NK-92 (cell line): ENCODE data around the gene HDAC2.
"Not testable (repeated sequence)": the region's sequence is repeated elsewhere in the genome, so short reads cannot be mapped to it uniquely, and the experiment has no call there.

Experiments
- DNase-seq: peaks from one replicate; lab custom pipeline; 2025; ENCODE audit not compliant: unreplicated experiment; lab: John Stamatoyannopoulos, UW

HDAC2 gene

DNA sequence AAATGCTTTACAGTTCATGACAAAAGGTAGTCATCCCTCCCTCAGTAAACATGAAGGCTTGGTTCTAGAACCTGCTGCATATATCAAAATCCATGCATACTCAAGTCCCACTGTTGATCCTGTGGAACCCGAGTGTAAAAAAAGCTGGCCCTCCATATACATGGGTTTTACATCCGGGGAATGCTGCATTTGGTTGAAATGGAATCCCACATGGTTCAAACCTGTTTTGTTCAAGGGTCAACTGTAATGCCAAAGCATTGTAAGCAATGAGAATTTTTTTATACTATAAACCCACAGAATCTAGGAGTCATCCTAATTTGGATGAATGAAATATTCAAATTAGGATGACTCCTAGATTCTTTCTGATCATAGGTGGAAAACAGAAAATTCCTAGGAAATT is 5.9 kb upstream of the HDAC2 start:
- no peak for DNase-seq

GRCh38 chr6:113971741-113972140 is 793 bp upstream of the HDAC2 start:
- DNase-seq: no peak

GRCh38 chr6:113969888-113970804 is 802 bp downstream of the HDAC2 start:
- DNase-seq: no peak

GRCh38 chr6:113968472-113968871 is 2.5 kb downstream of the HDAC2 start:
- DNase-seq: no peak

GRCh38 chr6:113967777-113968176 is 3.2 kb downstream of the HDAC2 start:
- no peak for DNase-seq

DNA sequence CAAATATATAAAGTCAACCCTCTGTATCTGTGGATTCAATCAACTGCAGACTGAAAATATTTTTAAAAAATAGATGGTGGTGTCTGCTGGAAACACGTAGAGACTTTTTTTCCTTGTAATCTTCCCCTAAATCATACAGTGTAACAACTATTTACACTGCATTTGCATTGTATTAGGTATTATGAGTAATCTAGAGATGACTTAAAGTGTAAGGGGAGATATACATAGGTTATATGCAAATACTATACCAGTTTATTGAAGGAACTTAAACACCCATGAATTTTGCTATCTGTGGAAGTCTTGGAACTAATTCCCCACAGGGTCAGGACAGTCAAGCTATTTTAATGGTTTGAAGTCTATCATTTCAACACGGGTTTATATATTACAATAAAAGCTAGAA is 10.2 kb downstream of the HDAC2 start:
- no peak for DNase-seq

DNA sequence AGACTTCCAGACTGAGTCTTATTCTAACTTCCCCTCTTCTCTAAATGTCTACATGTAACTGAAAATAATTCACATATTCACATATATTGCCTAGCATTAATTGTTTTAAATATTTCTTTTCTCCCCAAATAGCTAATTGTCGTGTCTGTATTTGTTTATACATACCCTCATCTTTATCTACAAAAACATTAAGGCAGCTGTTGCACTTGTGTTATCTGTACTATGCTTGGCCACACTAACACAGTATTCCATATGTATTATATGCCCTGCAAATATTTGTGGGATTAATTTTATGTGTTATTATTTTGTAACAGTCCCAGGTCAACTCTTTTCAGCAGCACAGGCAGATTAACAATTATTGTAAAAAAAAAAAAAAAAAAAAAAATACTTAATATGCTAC is 11.7 kb downstream of the HDAC2 start:
- DNase-seq: no peak

DNA sequence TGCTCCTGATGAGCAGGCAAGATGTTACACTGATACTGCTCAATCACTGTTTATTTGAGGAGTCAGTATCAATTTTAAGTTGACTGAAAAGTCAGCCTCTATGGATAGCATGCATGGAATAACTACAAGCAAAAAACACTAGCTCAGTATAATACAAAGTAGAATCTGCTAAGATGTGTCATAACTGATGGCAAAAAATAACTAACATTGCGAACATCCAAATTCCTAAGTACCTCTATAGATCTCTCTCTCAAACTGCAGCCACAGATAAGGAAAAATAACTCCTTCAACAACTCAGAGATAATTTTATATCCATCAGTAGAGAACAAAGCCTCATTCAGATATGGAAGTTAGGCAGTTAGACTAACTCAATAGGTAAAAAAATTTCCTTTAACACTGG is 16.3 kb downstream of the HDAC2 start:
- DNase-seq: no peak

DNA sequence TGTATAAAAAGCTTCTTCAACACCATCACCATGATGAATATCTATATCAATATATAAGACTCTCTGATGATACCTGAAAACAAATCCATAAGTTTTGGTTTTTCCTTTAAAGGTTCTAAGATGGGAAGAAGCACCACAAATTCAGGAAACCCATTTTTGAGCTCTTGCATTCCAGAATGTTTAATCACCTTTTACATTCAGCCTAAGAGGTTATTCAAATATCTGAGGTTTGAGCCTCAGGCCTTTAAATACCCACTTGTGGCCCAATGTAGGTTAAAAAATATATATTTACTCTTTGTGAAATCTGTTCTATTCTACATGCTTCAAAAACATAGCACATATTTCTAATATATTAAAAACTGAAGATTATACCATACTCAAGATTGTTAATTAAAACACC is 17.6 kb downstream of the HDAC2 start:
- no peak for DNase-seq

- no peak for DNase-seq
Observed at GRCh38 chr6:113949499-113949898, 21.4 kb downstream of the HDAC2 start.

DNA sequence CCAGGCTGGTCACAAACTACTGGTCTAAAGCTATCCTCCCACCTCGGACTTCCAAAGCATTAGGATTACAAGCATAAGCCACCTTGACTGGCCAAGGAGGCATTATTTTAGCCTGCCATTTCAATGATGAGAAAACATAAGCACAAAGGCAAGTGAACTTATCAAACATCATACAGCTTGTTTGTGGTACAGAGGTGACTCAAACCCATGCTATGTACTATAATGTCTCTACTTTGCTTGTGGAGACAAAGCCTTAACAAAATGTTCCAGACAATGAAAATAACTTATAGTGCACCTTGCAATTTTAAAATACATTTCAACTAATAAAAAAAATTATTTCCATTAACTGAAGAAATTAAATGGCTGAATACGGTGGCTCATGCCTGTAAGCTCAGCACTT is 26.2 kb downstream of the HDAC2 start:
- DNase-seq: no peak

DNA sequence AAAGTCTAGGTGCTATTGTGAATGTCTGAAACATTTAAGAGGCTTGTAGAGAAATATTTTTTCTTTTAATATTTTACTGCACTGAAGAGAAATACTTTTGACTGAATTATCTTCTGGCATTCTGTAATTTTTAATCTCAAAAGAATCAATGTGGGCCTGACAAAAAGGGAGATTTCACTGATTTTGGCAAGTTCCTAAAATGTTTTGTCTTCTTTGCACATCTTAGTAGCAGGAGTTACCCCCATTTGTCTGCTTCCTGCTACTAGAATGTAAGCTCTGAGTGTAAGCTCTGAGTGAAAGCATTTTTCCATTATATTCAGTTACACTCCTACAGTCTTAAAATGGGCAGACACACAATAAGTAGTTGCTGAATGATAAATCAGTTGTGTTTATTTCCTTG is 31.1 kb downstream of the HDAC2 start:
- no peak for DNase-seq

DNA sequence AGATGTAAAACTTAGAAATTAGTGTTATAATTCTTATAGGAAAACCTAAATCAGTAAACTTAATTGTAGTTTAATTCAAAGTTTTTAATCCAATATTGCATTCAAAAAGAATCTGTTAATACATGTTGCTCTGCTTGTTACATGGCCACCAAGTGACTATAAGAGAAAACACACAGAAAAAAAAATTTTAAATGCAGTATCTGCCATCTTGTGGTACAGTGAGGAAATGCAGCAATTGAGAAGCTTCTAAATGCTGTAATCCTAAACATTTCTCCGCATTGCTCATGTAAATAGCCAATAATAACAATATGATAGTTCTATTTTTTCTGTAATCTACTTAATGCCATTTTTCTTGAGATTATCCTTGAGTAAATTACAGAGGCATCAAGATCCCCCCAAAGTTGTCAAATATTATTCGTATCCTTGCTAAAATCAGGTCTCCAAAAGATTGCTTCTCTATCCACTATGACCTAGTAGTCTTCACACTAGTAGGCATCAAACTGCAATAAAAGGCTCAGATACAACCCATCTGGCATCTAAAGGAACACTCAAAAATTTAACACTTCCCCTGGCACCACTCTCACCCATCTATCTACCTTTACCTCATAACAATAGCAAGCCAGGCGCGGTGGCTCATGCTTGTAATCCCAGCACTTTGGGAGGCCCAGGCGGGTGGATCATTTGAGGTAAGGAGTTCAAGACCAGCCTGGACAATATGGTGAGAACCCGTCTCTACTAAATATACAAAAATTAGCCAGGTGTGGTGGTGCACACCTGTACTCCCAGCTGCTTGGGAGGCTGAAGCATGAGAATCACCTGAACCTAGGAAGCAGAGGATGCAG is 34.6 kb downstream of the HDAC2 start:
- no peak for DNase-seq

DNA sequence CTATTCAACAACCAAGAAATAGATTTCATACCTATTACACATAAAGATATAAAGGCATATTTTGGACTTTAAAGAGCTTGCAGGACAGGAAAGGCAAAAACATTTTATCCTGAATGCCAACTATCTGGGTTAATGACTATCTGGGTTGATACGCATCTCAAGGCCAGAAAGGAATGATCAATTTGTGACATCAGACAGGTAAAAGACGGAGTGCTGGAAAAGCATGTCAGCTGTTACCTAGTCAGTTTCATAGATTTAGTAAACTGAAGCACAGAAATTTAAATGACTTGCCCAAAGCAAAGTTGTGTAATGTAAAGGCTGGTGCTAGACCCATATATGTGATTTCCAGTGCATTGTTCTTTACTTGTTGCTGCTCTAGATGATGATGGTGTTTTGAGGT is 36.8 kb downstream of the HDAC2 start:
- DNase-seq: no peak

- DNase-seq: not testable (repeated sequence)
Observed at GRCh38 chr6:113931907-113932306, 39.0 kb downstream of the HDAC2 start.

DNA sequence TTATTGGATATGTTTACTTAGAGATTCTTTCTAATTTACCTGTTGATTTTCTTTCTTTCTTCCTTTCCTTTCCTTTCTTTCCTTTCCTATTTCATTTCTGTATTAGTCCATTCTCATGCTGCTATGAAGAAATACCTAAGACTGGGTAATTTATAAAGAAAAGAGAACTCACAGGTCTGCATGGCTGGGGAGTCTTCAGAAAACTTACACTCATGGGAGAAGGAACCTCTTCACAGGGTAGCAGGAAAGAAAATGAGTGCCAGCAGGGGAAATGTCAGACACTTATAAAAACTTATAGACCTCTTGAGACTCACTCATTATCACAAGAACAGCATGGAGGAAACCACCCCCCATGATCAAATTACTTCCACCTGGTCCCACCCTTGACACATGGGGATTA is 40.8 kb downstream of the HDAC2 start:
- no peak for DNase-seq

GRCh38 chr6:113927001-113927400 is 43.9 kb downstream of the HDAC2 start:
- no peak for DNase-seq

DNA sequence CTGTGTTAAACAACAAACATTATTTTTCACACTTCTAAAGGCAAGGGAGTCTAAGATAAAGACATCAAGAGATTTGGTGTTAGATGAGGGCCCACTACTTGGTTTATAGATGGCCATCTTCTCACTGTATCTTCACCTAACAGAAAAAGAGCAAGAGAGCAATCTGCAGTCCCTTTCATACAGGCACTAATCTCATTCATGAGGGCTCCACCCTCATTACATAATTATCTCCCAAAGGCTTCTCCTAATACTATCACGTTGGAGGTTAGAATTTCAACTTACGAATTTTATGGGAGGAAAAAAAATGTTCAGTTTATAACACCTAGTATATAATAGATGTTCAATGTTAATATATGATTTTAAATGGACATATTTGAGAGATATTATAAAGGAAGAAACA is 45.6 kb downstream of the HDAC2 start:
- DNase-seq: no peak

DNA sequence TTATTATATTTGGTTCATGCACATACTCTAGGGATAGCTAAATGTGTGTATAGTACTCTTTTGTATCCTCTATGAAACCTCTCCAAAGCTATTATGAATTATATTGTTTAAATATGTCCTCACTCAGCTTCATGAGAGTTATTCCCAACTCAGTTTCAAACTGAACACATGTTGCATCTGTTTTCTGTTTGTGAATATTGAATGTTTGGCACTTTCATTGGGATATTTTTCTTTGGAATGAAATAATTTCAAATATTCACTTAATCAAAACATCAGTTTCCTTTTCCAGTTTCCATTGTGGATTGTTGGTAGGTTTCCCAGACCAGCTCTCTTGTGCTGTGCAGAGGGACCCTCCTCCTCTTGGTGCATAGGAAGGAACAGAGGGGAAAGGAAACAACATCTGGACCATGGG is 46.6 kb downstream of the HDAC2 start:
- no peak for DNase-seq

DNA sequence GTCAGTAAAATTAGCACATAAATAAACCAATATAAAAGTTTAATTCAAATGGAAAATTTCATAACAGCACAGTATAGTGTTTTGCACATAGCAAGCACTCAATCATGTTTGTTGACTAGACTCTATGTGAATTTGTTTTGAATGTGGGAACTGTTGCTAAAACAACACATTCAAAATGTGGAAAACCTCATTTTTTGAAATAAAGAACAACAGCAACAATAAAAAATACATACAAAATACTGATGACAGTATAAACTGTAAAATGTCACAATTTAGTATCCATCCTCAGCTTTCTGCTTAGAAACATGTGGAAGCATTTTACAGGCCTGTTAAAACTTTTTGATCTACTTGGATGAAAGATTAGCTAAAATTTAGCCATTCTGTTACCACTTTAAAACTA is 47.4 kb downstream of the HDAC2 start:
- no peak for DNase-seq

GRCh38 chr6:113921299-113921904 is 49.5 kb downstream of the HDAC2 start:
- no peak for DNase-seq
